Measurements from ENCODE around the gene PPEF1. TPM values are rescaled to one million over a fixed set of nuclear protein-coding genes. Genes with fewer than 3 reads are reported as not detected.

Gene PPEF1
- total RNA-seq, 1 donor from 2014 or later = not detected

GRCh38 chrX:18674417-18674787 is 33.0 kb upstream of the PPEF1 start:
- peak overlapping the region; percentile 62 for H3K4me3 ChIP-seq (ENCODE audit: low read depth, low read length)
- DNase-seq (ENCODE audit: low read depth) = no peak
- no peak for TF ChIP-seq CTCF (conservative IDR thresholded peaks at IDR 0.05; ENCODE audit: low read depth, low read length)

- no peak for TF ChIP-seq CTCF (conservative IDR thresholded peaks at IDR 0.05; ENCODE audit: low read depth, low read length)
- H3K4me3 ChIP-seq (ENCODE audit: low read depth, low read length) = peak overlapping the region; percentile 68
- DNase-seq (ENCODE audit: low read depth) = no peak
Measured at GRCh38 chrX:18674788-18675735, 32.4 kb upstream of the PPEF1 start.

- no peak overlapping the region for H3K4me3 ChIP-seq (ENCODE audit: low read depth, low read length)
- no peak for TF ChIP-seq CTCF (conservative IDR thresholded peaks at IDR 0.05; ENCODE audit: low read depth, low read length)
- no peak for DNase-seq (ENCODE audit: low read depth)
Measured at GRCh38 chrX:18676050-18676449, 31.4 kb upstream of the PPEF1 start.

- H3K4me3 ChIP-seq (ENCODE audit: low read depth, low read length) = no peak overlapping the region
- TF ChIP-seq CTCF (conservative IDR thresholded peaks at IDR 0.05; ENCODE audit: low read depth, low read length) = peak; percentile 33
- no peak for DNase-seq (ENCODE audit: low read depth)
Measured at GRCh38 chrX:18676470-18676869, 31.0 kb upstream of the PPEF1 start.

- no peak for DNase-seq (ENCODE audit: low read depth)
- no peak overlapping the region for H3K4me3 ChIP-seq (ENCODE audit: low read depth, low read length)
- no peak for TF ChIP-seq CTCF (conservative IDR thresholded peaks at IDR 0.05; ENCODE audit: low read depth, low read length)
Measured at GRCh38 chrX:18677161-18677869, 30.1 kb upstream of the PPEF1 start.

GRCh38 chrX:18681996-18682395 is 25.4 kb upstream of the PPEF1 start:
- no peak for TF ChIP-seq CTCF (conservative IDR thresholded peaks at IDR 0.05; ENCODE audit: low read depth, low read length)
- H3K4me3 ChIP-seq (ENCODE audit: low read depth, low read length) = no peak overlapping the region
- DNase-seq (ENCODE audit: low read depth) = no peak

All from epithelial cell of proximal tubule (primary cell).